WTC11 (cell line): ENCODE results near the gene TCP11L2.

Source experiments
- ATF3 ChIP-seq: sonication (generic); formaldehyde crosslinking; conservative IDR thresholded peaks from 2 replicates; pipeline ENCODE4 v1.8.1; 2022; ENCODE audit warnings: mild to moderate bottlenecking, missing genetic modification reagents
- CTCF ChIP-seq: fragments of 200-600 bp; IDR thresholded peaks from 2 replicates; pipeline ENCODE4 v1.8.0; 2022; ENCODE audit warnings: antibody characterized with exemption
- ESRRA ChIP-seq: sonication (generic); formaldehyde crosslinking; IDR thresholded peaks from 2 replicates; pipeline ENCODE4 v1.8.1; 2022; ENCODE audit warnings: mild to moderate bottlenecking, missing genetic modification reagents, borderline replicate concordance
- NFATC4 ChIP-seq: fragments of 250-450 bp; sonication (Bioruptor Pico); IDR thresholded peaks from 2 replicates; pipeline ENCODE4 v1.9.0; 2021; ENCODE audit warnings: mild to moderate bottlenecking
- NR2C2 ChIP-seq: sonication (generic); formaldehyde crosslinking; IDR thresholded peaks from 2 replicates; pipeline ENCODE4 v1.8.0; 2022; ENCODE audit warnings: mild to moderate bottlenecking, missing genetic modification reagents
- USF2 ChIP-seq: sonication (generic); formaldehyde crosslinking; IDR thresholded peaks from 2 replicates; pipeline ENCODE4 v1.8.1; 2023; ENCODE audit warnings: mild to moderate bottlenecking, missing genetic modification reagents, moderate library complexity
- ZNF219 ChIP-seq: sonication (generic); formaldehyde crosslinking; IDR thresholded peaks from 2 replicates; pipeline ENCODE4 v1.8.0; 2023; ENCODE audit warnings: missing genetic modification reagents, mild to moderate bottlenecking, borderline replicate concordance
- ZNF232 ChIP-seq: sonication (generic); formaldehyde crosslinking; IDR thresholded peaks from 2 replicates; pipeline ENCODE4 v1.8.0; 2022; ENCODE audit warnings: mild to moderate bottlenecking, missing genetic modification reagents

- TF ChIP-seq ZNF232 (CRISPR knock-in tag), result no peak
- TF ChIP-seq NR2C2 (CRISPR knock-in tag), result no peak
- no peak for TF ChIP-seq CTCF
- no peak for TF ChIP-seq ESRRA (CRISPR knock-in tag)
- no peak for TF ChIP-seq ATF3 (CRISPR knock-in tag)
- TF ChIP-seq ZNF219, result no peak
- no peak for TF ChIP-seq USF2 (CRISPR knock-in tag)
- TF ChIP-seq NFATC4 (CRISPR knock-in tag), result no peak
Measured at GRCh38 chr12:106269150-106269771, 33.3 kb upstream of the TCP11L2 start.
